H9 (cell line): ENCODE data around the gene PRAMEF12. TPM values are rescaled to one million over a fixed set of nuclear protein-coding genes. Genes with fewer than 3 reads are reported as not detected.

Source experiments
- total RNA-seq: library from RNA; stranded (reverse); gene quantifications from 2 replicates; pipeline ENCODE4 v1.2.1, GENCODE V29; 2021

PRAMEF12 gene
- total RNA-seq, 1 experiment from 2014 or later, result not detected

Other genes starting within 250 kb of the PRAMEF12 start
- gene DHRS3, start 155.5 kb upstream of the PRAMEF12 start, total RNA-seq, result 52.2 and 54.5 TPM in 2 replicates
- not detected in 2 replicates for gene AADACL4, start 129.7 kb upstream of the PRAMEF12 start, total RNA-seq
- 0.22 and 0.35 TPM in 2 replicates for gene AADACL3, start 57.6 kb upstream of the PRAMEF12 start, total RNA-seq
- not detected in 2 replicates for gene CFAP107, start 27.5 kb upstream of the PRAMEF12 start, total RNA-seq
- gene PRAMEF1, start 17.7 kb downstream of the PRAMEF12 start, total RNA-seq, result not detected in 2 replicates
- gene PRAMEF11, start 57.7 kb downstream of the PRAMEF12 start, total RNA-seq, result not detected in 2 replicates
- not detected in 2 replicates for gene HNRNPCL1, start 75.0 kb downstream of the PRAMEF12 start, total RNA-seq
- not detected in 2 replicates for gene PRAMEF2, start 83.3 kb downstream of the PRAMEF12 start, total RNA-seq
- not detected in 2 replicates for gene PRAMEF4, start 112.5 kb downstream of the PRAMEF12 start, total RNA-seq
- not detected in 2 replicates for gene PRAMEF10, start 124.5 kb downstream of the PRAMEF12 start, total RNA-seq
- not detected in 2 replicates for gene PRAMEF7, start 142.9 kb downstream of the PRAMEF12 start, total RNA-seq
- not detected in 2 replicates for gene PRAMEF6, start 173.8 kb downstream of the PRAMEF12 start, total RNA-seq